Activated CD4-positive, alpha-beta memory T cell treated with anti-CD3 and anti-CD28 coated beads for 36 hours (primary cell): ENCODE results near the gene AMDHD2. TPM values are rescaled to one million over a fixed set of nuclear protein-coding genes. Genes with fewer than 3 reads are reported as not detected.
"Not testable (repeated sequence)": the region's sequence is repeated elsewhere in the genome, so short reads cannot be mapped to it uniquely, and the experiment has no call there.

Experiments
- CTCF ChIA-PET: fragments of 350-600 bp; sonication (Branson Sonifier 250); formaldehyde crosslinking; loops from one replicate; lab custom pipeline; 2021; ENCODE audit warnings: antibody characterized with exemption, inconsistent platforms; lab: Charles Lee
- POLR2A ChIA-PET: fragments of 350-600 bp; sonication (Branson Sonifier 250); formaldehyde crosslinking; loops from one replicate; lab custom pipeline; 2021; ENCODE audit warnings: antibody characterized with exemption; lab: Charles Lee
- DNase-seq: peaks from one replicate; pipeline ENCODE4 v3.0.0-alpha.2; 2020
- H3K27ac Mint-ChIP-seq: one replicate; pipeline ENCODE4 v1.8.0; 2021; ENCODE audit warnings: mixed read lengths
- H3K27me3 Mint-ChIP-seq: one replicate; pipeline ENCODE4 v1.8.0; 2021; ENCODE audit warnings: mixed read lengths
- H3K36me3 Mint-ChIP-seq: one replicate; pipeline ENCODE4 v1.8.0; 2021; ENCODE audit warnings: mixed read lengths
- H3K4me1 Mint-ChIP-seq: one replicate; pipeline ENCODE4 v1.8.0; 2021; ENCODE audit warnings: low read depth, mixed read lengths
- H3K4me3 Mint-ChIP-seq: one replicate; pipeline ENCODE4 v1.8.0; 2021; ENCODE audit warnings: mild to moderate bottlenecking, mixed read lengths
- H3K9me3 Mint-ChIP-seq: one replicate; pipeline ENCODE4 v1.8.0; 2021; ENCODE audit warnings: mixed read lengths
- intact Hi-C: fragments of 100-400 bp; cut with micrococcal nuclease; formaldehyde crosslinking; loops from one replicate; pipeline ENCODE4 v1.15.1; 2023
- total RNA-seq, 2 experiments: library from RNA; stranded (reverse); gene quantifications; one replicate each; pipeline ENCODE4 v1.2.3, GENCODE V29; 2021

AMDHD2 gene
- total RNA-seq, 2 experiments from 2014 or later, result 28.3 to 30.5 TPM

GRCh38 chr16:2543771-2544170, 23.6 kb downstream of the AMDHD2 start:
- not testable (repeated sequence) for H3K27ac Mint-ChIP-seq

GRCh38 chr16:2550283-2550878, 30.2 kb downstream of the AMDHD2 start:
- CTCF ChIA-PET, H3K36me3 Mint-ChIP-seq, H3K4me3 Mint-ChIP-seq, POLR2A ChIA-PET, H3K4me1 Mint-ChIP-seq, H3K27me3 Mint-ChIP-seq, DNase-seq, H3K27ac Mint-ChIP-seq, intact Hi-C loops, H3K9me3 Mint-ChIP-seq: not testable (repeated sequence)

More at GRCh38 chr16:2543771-2544170, 23.6 kb downstream of the AMDHD2 start:
- H3K27me3 Mint-ChIP-seq, H3K36me3 Mint-ChIP-seq, H3K9me3 Mint-ChIP-seq, H3K4me3 Mint-ChIP-seq, DNase-seq, CTCF ChIA-PET, POLR2A ChIA-PET, intact Hi-C loops: not testable (repeated sequence)
- H3K4me1 Mint-ChIP-seq, result peaks cover 37% of the 10 kb centered on the region

- intact Hi-C loops, H3K4me1 Mint-ChIP-seq, DNase-seq, POLR2A ChIA-PET, H3K27ac Mint-ChIP-seq, H3K4me3 Mint-ChIP-seq, H3K27me3 Mint-ChIP-seq, H3K36me3 Mint-ChIP-seq, CTCF ChIA-PET, H3K9me3 Mint-ChIP-seq: not testable (repeated sequence)
Observed at GRCh38 chr16:2551420-2551889, 31.3 kb downstream of the AMDHD2 start.

GRCh38 chr16:2554709-2555425, 34.7 kb downstream of the AMDHD2 start:
- POLR2A ChIA-PET, H3K27ac Mint-ChIP-seq, DNase-seq, H3K36me3 Mint-ChIP-seq, H3K9me3 Mint-ChIP-seq, H3K4me3 Mint-ChIP-seq, CTCF ChIA-PET, H3K4me1 Mint-ChIP-seq, H3K27me3 Mint-ChIP-seq, intact Hi-C loops: not testable (repeated sequence)

- CTCF ChIA-PET, result not testable (repeated sequence)
Observed at GRCh38 chr16:2557150-2557549, 37.0 kb downstream of the AMDHD2 start.

GRCh38 chr16:2560131-2560797, 40.1 kb downstream of the AMDHD2 start:
- POLR2A ChIA-PET, H3K9me3 Mint-ChIP-seq, H3K36me3 Mint-ChIP-seq, DNase-seq, H3K4me3 Mint-ChIP-seq, H3K27ac Mint-ChIP-seq, CTCF ChIA-PET, H3K27me3 Mint-ChIP-seq, H3K4me1 Mint-ChIP-seq, intact Hi-C loops: not testable (repeated sequence)

More at GRCh38 chr16:2557150-2557549, 37.0 kb downstream of the AMDHD2 start:
- H3K4me1 Mint-ChIP-seq, H3K27ac Mint-ChIP-seq, DNase-seq, H3K9me3 Mint-ChIP-seq, H3K4me3 Mint-ChIP-seq, POLR2A ChIA-PET, H3K36me3 Mint-ChIP-seq, H3K27me3 Mint-ChIP-seq, intact Hi-C loops: not testable (repeated sequence)

- H3K4me3 Mint-ChIP-seq, intact Hi-C loops, POLR2A ChIA-PET, H3K27ac Mint-ChIP-seq, CTCF ChIA-PET, H3K27me3 Mint-ChIP-seq, H3K36me3 Mint-ChIP-seq, H3K9me3 Mint-ChIP-seq, H3K4me1 Mint-ChIP-seq: not testable (repeated sequence)
- DNase-seq, result peak; percentile 75
Observed at GRCh38 chr16:2560798-2561133, 40.6 kb downstream of the AMDHD2 start.

- H3K4me1 Mint-ChIP-seq, H3K27ac Mint-ChIP-seq, intact Hi-C loops, DNase-seq, H3K36me3 Mint-ChIP-seq, H3K27me3 Mint-ChIP-seq, H3K9me3 Mint-ChIP-seq, H3K4me3 Mint-ChIP-seq, POLR2A ChIA-PET, CTCF ChIA-PET: not testable (repeated sequence)
Observed at GRCh38 chr16:2567506-2567905, 47.3 kb downstream of the AMDHD2 start.

GRCh38 chr16:2568573-2568972, 48.4 kb downstream of the AMDHD2 start:
- H3K4me3 Mint-ChIP-seq, H3K9me3 Mint-ChIP-seq, POLR2A ChIA-PET: not testable (repeated sequence)

GRCh38 chr16:2572704-2573103, 52.5 kb downstream of the AMDHD2 start:
- H3K27ac Mint-ChIP-seq, H3K9me3 Mint-ChIP-seq, H3K36me3 Mint-ChIP-seq, POLR2A ChIA-PET, CTCF ChIA-PET, H3K4me3 Mint-ChIP-seq, H3K4me1 Mint-ChIP-seq, intact Hi-C loops, H3K27me3 Mint-ChIP-seq, DNase-seq: not testable (repeated sequence)

More at GRCh38 chr16:2568573-2568972, 48.4 kb downstream of the AMDHD2 start:
- H3K27me3 Mint-ChIP-seq, H3K4me1 Mint-ChIP-seq, CTCF ChIA-PET, DNase-seq, H3K36me3 Mint-ChIP-seq, H3K27ac Mint-ChIP-seq, intact Hi-C loops: not testable (repeated sequence)

- H3K9me3 Mint-ChIP-seq, CTCF ChIA-PET, H3K4me3 Mint-ChIP-seq, H3K27me3 Mint-ChIP-seq, DNase-seq, POLR2A ChIA-PET, intact Hi-C loops, H3K4me1 Mint-ChIP-seq, H3K27ac Mint-ChIP-seq, H3K36me3 Mint-ChIP-seq: not testable (repeated sequence)
Observed at GRCh38 chr16:2575839-2576238, 55.7 kb downstream of the AMDHD2 start.

- POLR2A ChIA-PET, H3K27ac Mint-ChIP-seq, H3K27me3 Mint-ChIP-seq, H3K9me3 Mint-ChIP-seq, H3K4me1 Mint-ChIP-seq, DNase-seq, CTCF ChIA-PET, H3K4me3 Mint-ChIP-seq, H3K36me3 Mint-ChIP-seq, intact Hi-C loops: not testable (repeated sequence)
Observed at GRCh38 chr16:2577044-2577443, 56.9 kb downstream of the AMDHD2 start.
